GM18951 (cell line): ENCODE measurements around the gene BRCC3.

Source experiments
- POLR2A ChIP-seq: IDR thresholded peaks from 4 replicates; pipeline ENCODE4 v1.6.1; 2011; ENCODE audit warnings: mild to moderate bottlenecking; ENCODE audit not compliant: insufficient read length, insufficient read depth; ENCODE audit errors: extremely low read depth
- in situ Hi-C: fragments of 300-500 bp; cut with MboI; formaldehyde crosslinking; loops from one replicate; pipeline ENCODE4 v1.12.0; 2022; ENCODE audit warnings: low sequenced_read_pairs, mixed read lengths, inconsistent platforms; ENCODE audit not compliant: unreplicated experiment

The BRCC3 gene

GRCh38 chrX:155071694-155072280 lies 479 bp downstream of the BRCC3 start:
- no peak for TF ChIP-seq POLR2A
- in situ Hi-C loops, result no loop called here

GRCh38 chrX:155086202-155086840 lies 15.0 kb downstream of the BRCC3 start:
- no peak for TF ChIP-seq POLR2A
- in situ Hi-C loops, result no loop called here

- no peak for TF ChIP-seq POLR2A
- in situ Hi-C loops, result no loop called here
Observed at GRCh38 chrX:155086961-155087735, 15.8 kb downstream of the BRCC3 start.

GRCh38 chrX:155094468-155095061 lies 23.3 kb downstream of the BRCC3 start:
- in situ Hi-C loops, result no loop called here
- TF ChIP-seq POLR2A, result no peak

GRCh38 chrX:155105919-155106318 lies 34.6 kb downstream of the BRCC3 start:
- in situ Hi-C loops, result no loop called here
- no peak for TF ChIP-seq POLR2A

DNA sequence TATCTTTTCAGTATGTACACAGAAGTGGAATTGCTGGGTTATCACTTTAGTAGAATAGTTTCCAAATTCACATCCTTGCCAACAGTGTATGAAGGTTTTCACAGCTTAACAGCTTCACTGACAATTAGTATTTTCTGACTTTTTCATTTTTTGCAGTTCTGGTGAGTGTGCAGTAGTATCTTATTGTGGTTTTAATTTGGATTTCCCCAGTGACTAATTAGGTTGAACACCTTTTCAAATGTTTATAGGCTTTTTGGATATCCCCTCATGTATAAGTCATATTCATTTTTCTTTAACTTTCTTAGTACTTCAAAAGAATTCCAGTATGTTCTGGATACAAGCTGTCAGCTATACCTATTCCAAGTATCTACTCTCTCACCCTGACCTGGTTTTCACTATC lies 37.1 kb downstream of the BRCC3 start:
- no peak for TF ChIP-seq POLR2A
- in situ Hi-C loops, result no loop called here

GRCh38 chrX:155112171-155112570 lies 40.9 kb downstream of the BRCC3 start:
- in situ Hi-C loops, result no loop called here
- no peak for TF ChIP-seq POLR2A

- in situ Hi-C loops, result no loop called here
- TF ChIP-seq POLR2A, result no peak
Observed at GRCh38 chrX:155113097-155113496, 41.8 kb downstream of the BRCC3 start.

- TF ChIP-seq POLR2A, result no peak
- in situ Hi-C loops, result no loop called here
Observed at GRCh38 chrX:155115174-155115819, 44.0 kb downstream of the BRCC3 start.

- in situ Hi-C loops, result no loop called here
Observed at GRCh38 chrX:155127465-155127864, 56.2 kb downstream of the BRCC3 start.

GRCh38 chrX:155127940-155128339 lies 56.6 kb downstream of the BRCC3 start:
- no peak for TF ChIP-seq POLR2A
- in situ Hi-C loops, result no loop called here

More at GRCh38 chrX:155127465-155127864, 56.2 kb downstream of the BRCC3 start:
- no peak for TF ChIP-seq POLR2A

DNA sequence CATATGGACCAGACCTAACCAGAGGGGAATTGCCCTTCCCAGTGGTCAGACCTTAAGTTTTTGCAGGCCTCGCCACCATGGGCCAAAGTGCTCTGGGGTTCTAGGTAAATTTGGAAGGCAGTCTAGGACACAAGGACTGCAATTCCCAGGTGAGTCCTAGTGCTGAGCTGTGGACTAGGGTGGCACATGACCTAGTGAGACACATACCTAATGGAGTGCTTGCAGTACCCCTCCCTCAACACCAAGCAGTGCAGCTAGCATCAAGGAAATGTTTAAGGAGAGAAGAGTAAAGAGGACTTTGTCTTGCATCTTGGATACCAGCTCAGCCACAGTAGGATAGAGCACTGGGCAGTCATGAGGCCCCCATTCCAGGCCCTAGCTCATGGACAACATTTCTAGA lies 60.8 kb downstream of the BRCC3 start:
- TF ChIP-seq POLR2A, result no peak
- in situ Hi-C loops, result no loop called here

GRCh38 chrX:155134255-155134654 lies 62.9 kb downstream of the BRCC3 start:
- in situ Hi-C loops, result no loop called here
- no peak for TF ChIP-seq POLR2A

DNA sequence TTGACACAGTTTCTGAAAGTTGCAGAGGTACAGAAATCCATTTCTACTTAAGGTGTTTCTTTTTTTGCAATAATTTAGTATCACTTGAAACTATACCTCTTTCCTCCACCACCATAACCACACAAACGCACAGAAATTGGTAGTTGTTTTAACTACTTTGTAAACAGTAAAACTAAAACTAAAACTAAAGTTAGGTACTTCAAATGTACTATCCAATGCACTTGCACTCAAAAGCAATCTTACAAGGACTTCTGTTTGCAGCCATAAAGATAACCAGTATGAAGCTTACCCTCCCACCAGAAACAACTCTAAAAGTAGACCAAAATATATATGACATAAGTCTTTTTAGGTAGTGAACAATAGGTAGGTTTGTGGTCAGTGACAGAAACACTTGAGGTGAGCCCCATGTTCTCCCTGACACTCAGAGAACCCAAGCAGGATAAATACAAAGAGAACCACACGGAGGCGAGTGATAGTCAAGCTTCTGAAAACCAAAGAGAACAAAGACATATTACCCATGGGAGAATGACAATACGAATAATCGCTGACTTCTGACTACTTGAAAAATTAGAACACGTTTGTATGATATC lies 72.7 kb downstream of the BRCC3 start:
- in situ Hi-C loops, result no loop called here
- TF ChIP-seq POLR2A, result no peak
